ENCODE measurements around the gene ZBED6.
"Not testable (repeated sequence)": the region's sequence is repeated elsewhere in the genome, so short reads cannot be mapped to it uniquely, and the experiment has no call there.

DNA sequence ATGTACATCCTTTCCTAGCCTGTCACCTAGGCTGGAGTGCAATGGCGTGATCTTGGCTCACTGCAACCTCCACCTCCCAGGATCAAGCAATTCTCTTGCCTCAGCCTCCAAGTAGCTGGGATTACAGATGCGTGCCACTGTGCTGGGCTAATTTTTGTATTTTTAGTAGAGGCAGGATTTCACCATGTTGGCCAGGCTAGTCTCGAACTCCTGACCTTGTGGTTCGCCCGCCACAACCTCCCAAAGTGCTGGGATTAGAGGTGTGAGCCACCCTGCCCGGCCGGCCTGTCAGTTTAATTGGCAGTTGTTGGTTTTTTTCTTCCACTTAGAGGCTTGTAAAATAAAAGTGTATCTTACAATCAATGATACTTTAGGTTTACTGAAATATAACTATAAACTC lies 1.9 kb upstream of the ZBED6 start:
- not testable (repeated sequence) for TF ChIP-seq EZH2 (IDR thresholded peaks at IDR 0.05; ENCODE audit: borderline replicate concordance, low read length)
- TF ChIP-seq, protein P1, sequence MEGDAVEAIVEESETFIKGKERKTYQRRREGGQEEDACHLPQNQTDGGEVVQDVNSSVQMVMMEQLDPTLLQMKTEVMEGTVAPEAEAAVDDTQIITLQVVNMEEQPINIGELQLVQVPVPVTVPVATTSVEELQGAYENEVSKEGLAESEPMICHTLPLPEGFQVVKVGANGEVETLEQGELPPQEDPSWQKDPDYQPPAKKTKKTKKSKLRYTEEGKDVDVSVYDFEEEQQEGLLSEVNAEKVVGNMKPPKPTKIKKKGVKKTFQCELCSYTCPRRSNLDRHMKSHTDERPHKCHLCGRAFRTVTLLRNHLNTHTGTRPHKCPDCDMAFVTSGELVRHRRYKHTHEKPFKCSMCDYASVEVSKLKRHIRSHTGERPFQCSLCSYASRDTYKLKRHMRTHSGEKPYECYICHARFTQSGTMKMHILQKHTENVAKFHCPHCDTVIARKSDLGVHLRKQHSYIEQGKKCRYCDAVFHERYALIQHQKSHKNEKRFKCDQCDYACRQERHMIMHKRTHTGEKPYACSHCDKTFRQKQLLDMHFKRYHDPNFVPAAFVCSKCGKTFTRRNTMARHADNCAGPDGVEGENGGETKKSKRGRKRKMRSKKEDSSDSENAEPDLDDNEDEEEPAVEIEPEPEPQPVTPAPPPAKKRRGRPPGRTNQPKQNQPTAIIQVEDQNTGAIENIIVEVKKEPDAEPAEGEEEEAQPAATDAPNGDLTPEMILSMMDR (IDR thresholded peaks at IDR 0.05; ENCODE audit: low read length), result not testable (repeated sequence)

Measured in OCI-LY1 (cell line).